ENCODE data around the gene LCE1C.

Gene LCE1C

DNA sequence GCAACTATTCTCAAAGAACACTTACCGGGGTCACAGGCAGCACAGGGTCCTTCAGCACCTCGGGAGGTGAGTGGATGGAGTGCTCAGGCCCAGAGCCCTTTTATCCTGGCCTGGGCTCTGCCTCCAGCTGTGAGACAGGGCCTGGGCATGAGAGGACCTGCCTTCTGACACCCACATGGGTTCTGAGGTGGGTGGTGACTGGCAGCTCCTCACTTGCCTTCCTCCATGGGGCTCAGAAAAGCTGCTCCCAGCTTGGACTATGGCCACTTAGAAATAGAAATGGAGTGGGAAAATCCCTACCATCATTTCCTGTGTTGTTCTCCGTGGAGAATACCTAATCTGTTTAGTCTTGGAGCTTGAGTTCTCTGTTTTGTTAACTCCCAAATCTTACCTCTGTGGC is at the start of gene LCE1C:
TSS of gene LCE1C (minus strand) at position 76 of the 400 bp plus-strand sequence. CDS start 1,173 bp downstream, outside the sequence.
- DNase-seq = no peak

- DNase-seq = no peak
Observed at GRCh38 chr1:152855661-152856060, 49.2 kb upstream of the LCE1C start.

DNA sequence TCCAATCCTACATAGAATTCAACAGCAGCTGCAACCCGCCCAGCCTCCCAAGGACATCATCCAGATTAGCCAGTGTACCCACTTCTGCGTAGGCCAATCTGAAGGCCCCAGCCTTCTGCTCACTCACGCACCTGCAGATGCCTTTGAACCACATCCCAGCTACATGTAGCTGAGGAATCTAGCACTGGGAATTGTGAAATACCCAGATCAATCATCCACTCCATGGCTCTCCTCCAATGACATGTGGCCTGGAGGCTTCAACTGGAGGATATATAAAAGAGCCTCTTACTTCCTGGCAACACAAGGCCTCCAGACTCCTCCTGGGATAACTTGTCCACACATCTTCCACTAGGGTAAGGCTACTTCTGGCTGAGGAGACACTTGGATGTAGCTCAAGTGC is 36.1 kb upstream of the LCE1C start, which contains the start of gene LCE6A:
TSS of gene LCE6A (plus strand) at position 301 of the 400 bp plus-strand sequence. CDS start 665 bp downstream, outside the sequence.
- no peak for DNase-seq

GRCh38 chr1:152836870-152837269 is 30.4 kb upstream of the LCE1C start:
- no peak for DNase-seq

DNA sequence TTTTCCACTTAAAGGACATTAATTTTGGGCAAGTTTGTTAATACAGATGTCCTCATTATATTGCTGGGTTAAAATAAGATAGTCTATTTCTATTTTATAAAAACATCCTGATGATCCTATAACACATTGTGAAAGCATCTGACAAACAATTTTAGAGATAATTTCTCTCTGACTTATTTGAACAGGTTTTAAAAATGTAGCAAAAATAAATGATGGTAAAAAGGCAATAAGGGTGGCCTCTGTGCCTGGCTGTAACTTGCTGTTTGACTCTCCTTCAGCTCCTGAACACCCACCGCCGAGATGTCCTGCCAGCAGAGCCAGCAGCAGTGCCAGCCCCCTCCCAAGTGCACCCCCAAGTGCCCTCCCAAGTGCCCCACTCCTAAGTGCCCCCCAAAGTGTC is 20.7 kb upstream of the LCE1C start, which contains the start of gene LCE1A:
TSS of gene LCE1A (plus strand) at position 301 of the 400 bp plus-strand sequence. CDS start at position 301, 0 bp downstream.
- DNase-seq = no peak

GRCh38 chr1:152824964-152825363 is 18.5 kb upstream of the LCE1C start:
- no peak for DNase-seq

- DNase-seq = no peak
Observed at GRCh38 chr1:152823294-152823693, 16.8 kb upstream of the LCE1C start.

DNA sequence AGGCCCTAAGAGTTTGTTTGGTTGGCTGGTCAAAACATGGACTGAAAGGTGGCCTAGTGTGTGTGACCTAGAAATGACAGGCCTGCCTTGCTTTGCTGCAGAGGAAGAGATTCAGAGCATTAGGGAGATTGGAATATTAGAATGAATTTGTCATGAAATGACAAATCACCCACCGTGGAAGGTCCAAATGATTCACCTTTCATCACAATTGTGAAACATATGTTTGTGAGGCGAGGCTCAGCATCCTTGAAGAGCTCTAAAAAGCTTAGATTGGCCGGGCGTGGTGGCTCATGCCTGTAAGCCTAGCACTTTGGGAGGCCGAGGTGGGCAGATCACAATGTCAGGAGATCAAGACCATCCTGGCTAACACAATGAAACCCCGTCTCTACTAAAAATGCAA is 10.9 kb upstream of the LCE1C start:
- no peak for DNase-seq

DNA sequence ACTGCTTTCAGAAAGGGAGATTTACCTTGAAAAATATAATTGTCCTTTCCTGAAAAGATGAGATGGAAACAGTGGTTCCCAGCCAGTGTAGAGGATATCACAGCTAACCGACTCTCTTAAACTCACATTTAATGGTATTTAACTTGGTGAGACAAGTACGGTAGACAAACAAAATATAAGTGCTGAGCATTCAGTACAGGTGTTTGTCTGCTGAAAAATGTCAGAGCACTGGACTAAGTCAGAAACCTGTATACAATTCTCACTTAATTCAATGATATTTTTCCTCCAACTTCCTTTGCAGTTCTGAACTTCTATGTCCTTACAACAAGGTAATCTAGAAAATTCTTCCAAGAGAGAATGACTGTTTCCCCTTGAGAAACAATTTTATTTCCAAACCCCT is 5.2 kb upstream of the LCE1C start, which contains the start of gene LCE1B:
TSS of gene LCE1B (plus strand) at position 301 of the 400 bp plus-strand sequence. CDS start 476 bp downstream, outside the sequence.
- no peak for DNase-seq

GRCh38 chr1:152811050-152811449 is 4.6 kb upstream of the LCE1C start:
- DNase-seq = no peak

DNA sequence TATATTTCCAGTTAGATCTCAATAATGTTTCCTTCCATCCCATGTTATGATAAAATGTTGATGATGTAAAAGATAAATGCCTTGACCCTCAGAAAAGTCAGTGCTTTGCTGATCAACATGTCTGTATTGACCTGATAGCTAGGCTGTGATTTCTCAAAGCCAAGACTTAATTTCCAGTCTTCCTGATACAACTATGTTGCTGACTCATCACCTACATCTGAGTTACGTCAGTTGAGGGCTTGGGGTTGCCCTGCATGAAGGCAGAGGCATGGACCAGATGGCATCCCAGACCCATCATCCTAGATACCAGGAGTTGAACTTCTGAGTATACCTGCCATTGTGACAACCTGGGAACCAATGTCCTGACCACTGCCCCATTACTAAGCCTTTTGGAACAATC is 5.1 kb downstream of the LCE1C start:
- DNase-seq = no peak

DNA sequence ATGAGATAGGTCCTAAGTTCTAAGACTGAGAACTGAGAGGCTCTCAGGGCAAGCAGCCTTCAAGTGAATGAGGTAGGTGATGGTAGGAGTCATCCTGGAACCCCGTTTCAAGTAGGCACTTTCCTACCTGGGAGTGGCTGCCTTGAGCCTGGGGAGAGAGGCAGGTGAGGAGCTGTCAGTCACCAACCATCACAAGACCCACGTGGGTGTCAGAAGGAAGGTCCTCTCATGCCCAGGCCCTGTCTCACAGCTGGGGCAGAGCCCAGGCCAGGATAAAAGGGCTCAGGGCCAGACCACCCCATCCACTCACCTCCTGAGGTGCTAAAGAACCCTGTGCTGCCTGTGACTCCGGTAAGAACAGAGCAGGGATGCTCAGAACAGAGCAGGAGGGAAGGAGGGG is 10.0 kb downstream of the LCE1C start, which contains the start of gene LCE1D:
TSS of gene LCE1D (plus strand) at position 301 of the 400 bp plus-strand sequence. CDS start 1,074 bp downstream, outside the sequence.
- no peak for DNase-seq

GRCh38 chr1:152795686-152796085 is 10.8 kb downstream of the LCE1C start:
- DNase-seq = no peak

DNA sequence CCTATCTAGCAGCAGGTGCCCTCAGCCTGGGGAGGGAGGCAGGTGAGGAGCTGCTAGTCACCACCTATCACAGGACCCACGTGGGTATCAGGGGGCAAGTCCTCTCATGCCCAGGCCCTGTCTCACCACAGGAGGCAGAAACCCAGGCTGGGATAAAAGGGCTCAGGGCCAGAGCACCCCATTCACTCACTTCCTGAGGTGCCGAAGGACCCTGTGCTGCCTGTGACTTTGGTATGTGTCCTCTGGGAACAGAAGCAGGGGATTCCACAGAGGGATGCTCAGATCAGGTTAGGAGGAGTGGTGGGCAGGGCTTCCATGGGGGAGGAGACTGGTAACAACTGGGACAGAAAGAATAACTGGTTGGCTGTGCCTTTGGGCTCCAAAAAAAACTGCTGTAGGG is 20.4 kb downstream of the LCE1C start, which contains the start of gene LCE1E:
TSS of gene LCE1E (plus strand) at position 181 of the 400 bp plus-strand sequence. CDS start 1,043 bp downstream, outside the sequence.
- DNase-seq = no peak

- DNase-seq = no peak
Observed at GRCh38 chr1:152783095-152783494, 23.4 kb downstream of the LCE1C start.

DNA sequence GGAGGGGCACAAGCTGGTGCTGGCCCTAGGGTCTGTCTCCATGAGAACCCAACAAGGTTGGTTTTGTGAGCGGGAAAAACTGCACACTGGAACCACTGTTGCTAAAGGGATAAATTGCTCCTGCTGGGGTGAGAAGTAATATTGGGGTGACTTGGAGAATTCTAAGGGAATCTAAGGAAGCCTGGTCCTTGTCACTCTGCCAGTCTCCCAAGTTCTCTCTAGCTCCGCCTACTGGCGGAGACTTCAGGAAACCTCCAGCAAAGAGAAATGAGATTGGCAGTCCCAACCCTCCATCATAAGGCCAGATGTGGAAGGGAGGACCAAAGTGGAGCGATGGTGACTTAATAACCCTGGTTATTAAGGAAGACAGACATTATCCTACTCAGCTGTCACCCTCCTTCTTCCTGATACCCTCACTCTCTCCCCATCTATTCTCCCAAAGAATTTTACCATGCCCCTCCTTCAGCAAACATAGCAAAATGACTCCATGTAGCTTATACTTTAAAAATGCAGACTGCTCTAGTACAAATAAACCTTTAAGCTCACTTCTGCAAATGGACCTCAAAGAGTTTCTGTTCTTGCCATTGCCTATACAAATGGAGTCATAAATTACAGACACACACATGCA is 28.8 kb downstream of the LCE1C start:
- no peak for DNase-seq

GRCh38 chr1:152776361-152776760 is 30.1 kb downstream of the LCE1C start:
- DNase-seq = no peak

DNA sequence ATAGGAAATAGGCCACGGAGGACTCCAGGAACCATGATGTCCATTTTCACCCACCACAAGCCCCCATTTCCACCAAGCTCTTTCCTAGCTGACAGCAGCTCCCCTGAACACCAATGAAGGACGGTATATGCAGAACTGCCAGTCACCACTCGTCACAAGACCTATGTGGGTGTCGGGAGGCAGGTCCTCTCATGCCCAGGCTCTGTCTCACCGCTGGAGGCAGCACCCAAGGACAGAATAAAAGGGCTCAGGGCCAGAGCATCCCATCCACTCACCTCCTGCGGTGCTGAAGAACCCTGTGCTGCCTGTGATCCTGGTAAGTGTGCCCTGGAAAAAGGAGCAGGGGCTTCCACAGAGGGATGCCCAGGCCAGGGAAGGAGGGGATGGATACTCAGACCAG is 31.6 kb downstream of the LCE1C start, which contains the start of gene LCE1F:
TSS of gene LCE1F (plus strand) at position 266 of the 400 bp plus-strand sequence. CDS start 1,232 bp downstream, outside the sequence.
- no peak for DNase-seq

- no peak for DNase-seq
Observed at GRCh38 chr1:152770411-152770810, 36.0 kb downstream of the LCE1C start.

DNA sequence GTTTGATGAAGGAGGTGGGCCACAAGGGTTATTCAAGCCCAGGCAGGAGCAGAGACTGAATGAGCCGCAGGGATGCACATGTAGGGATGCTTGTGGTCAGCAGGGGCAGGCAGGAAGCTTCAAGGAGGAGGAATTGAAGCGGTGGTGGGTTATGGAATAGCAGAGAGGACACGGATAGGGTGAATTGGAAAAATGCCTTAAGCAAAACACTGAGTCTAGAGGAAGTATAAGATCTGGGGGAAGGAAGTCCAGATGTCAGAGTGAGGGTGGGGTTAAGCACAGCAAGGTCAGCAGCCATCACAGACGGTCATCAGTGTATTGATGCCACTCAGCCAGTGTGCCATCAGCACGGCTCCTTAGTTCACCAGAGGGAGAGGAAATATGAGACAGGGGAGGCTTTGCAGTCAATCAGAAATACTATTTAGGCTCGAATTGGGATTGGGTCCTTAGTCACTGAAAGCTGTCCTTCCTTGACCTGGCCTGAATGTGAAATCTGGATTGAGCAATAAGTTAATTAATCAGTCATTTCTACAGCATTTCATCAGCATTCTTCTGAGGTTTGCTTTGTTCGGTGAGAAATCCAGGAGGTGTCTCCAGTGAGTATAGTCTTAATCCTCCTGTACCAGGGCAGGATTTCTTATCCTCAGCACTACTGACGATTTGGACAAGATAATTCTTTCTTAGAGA is 37.5 kb downstream of the LCE1C start:
- no peak for DNase-seq

DNA sequence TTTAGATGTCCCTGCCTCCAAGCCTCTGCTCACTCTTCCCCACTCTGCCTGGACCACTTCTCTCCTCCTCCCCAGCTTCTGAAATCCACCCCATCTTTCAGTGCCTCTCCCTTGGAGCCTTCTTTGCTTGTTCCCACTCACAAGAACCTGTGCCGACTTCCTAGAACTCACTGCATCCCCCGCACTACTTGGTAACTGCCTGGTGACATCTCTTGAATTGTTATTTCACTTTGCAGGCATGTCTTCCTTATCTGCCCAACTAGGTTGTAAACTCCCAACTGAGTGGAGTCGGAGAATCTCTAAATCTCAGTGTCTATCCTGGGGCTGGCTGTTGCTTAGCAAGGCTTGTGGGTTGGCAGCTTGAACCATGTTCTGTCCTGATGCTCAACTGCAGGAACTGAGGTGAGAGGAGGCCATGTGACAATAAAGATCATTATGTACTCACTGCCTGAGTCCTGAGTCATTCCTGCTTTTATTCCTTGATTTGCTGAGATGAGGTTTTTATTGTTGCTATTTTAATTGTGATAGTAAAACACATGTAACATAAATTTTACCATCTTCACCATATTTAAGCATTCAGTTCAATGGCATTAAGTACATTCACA is 44.7 kb downstream of the LCE1C start:
- DNase-seq = no peak

- DNase-seq = no peak
Observed at GRCh38 chr1:152760551-152761190, 45.8 kb downstream of the LCE1C start.

Measured in stimulated activated naive CD4-positive, alpha-beta T cell treated with Interleukin-2 at 50 U/mL for 16 hours (primary cell).